Heart left ventricle (tissue), 13 donors: ENCODE measurements around the gene CBFA2T3.

ENCODE experiments used
- CTCF ChIP-seq, 12 donors: fragments of 200-600 bp; sonication (generic) in 4 of 12; IDR thresholded peaks; one replicate each; pipeline versions ENCODE4 v1.5.0 to v1.8.0; 2018 to 2022; ENCODE audit warnings: antibody characterized with exemption in 12 of 12, mild to moderate bottlenecking in 5 of 12
- POLR2A ChIP-seq, 2 donors: fragments of 450-650 bp; IDR thresholded peaks; one replicate each; pipeline ENCODE4 v1.6.1; 2017; ENCODE audit warnings: antibody characterized with exemption in 2 of 2, mild to moderate bottlenecking in 2 of 2, moderate library complexity in 2 of 2
- donor health status: ischemic (EF 13 %, LVEDD 7.1; RV severe dilation, severe dysfunction).
- donor health status: DM: no; HTN: yes; CAD: no.
- donor health status: DM: no; HTN: no; CAD: no.
- donor health status: ischemic (EF 25% LVEDD 6.9; RV normal size, moderate dysfunction).
- donor health status: ischemic (EF 25% LVEDD 5.7; RV mildly dilated, moderate dysfunction).
- donor health status: ischemic (EF 35%, LVEDD 5.7; RV mildly dilated, moderate dysfunction).
- donor health status: nonischemic (EF 11% LVEDD 7.7; RV severe dilation, severe dysfunction).
- donor health status: DM: yes; HTN: yes; CAD: no.
- donor health status: PGD.
- donor health status: ischemic (EF 29% LVEDD 5.4; RV normal size, mild dysfunction).
- donor health status: nonischemic (EF 23%, LVEDD 6.1; RV moderate dilation, normal function).

- no peak for TF ChIP-seq CTCF (IDR thresholded peaks at IDR 0.05)
- TF ChIP-seq POLR2A (IDR thresholded peaks at IDR 0.05): no peak
These were observed 13.4 kb downstream of the CBFA2T3 start for GRCh38 chr16:88963583-88963982.
